ENCODE data around the gene ETV5.
"Not testable (repeated sequence)": the region's sequence is repeated elsewhere in the genome, so short reads cannot be mapped to it uniquely, and the experiment has no call there.

The ETV5 gene

DNA sequence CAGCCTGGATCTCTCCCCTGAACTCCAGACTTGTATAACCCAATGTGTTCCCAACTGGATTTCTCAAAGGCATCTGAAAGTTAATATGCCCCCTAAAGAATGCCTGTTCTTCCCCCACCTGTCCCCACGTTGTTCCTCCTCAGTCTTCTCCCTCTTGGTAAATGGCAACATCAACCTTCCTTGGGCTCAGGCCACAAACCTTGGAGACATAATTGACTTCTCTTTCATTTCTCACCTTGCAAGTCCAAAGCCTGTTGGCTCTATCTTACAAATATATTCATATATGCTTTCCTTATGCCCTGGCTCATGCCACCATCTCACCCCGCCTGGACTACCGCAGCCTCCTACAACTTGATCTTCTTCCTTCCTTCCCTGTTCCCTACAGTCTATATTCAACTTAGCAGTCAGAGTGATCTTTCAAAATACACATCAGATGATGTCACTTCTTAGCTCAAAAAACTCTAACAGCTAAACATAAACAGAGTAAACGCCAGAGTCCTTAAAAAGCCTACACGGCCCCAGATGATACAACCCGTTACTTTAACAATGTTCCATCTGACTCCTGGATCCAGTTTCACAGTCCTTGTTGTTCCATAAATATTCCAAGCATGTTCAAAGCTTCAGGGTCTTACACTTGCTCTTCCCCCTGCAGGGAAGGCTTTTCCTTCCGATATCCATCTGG is 66.2 kb downstream of the ETV5 start:
- DNase-seq (ENCODE audit: low spot score) = no peak
- TF ChIP-seq, protein P1, sequence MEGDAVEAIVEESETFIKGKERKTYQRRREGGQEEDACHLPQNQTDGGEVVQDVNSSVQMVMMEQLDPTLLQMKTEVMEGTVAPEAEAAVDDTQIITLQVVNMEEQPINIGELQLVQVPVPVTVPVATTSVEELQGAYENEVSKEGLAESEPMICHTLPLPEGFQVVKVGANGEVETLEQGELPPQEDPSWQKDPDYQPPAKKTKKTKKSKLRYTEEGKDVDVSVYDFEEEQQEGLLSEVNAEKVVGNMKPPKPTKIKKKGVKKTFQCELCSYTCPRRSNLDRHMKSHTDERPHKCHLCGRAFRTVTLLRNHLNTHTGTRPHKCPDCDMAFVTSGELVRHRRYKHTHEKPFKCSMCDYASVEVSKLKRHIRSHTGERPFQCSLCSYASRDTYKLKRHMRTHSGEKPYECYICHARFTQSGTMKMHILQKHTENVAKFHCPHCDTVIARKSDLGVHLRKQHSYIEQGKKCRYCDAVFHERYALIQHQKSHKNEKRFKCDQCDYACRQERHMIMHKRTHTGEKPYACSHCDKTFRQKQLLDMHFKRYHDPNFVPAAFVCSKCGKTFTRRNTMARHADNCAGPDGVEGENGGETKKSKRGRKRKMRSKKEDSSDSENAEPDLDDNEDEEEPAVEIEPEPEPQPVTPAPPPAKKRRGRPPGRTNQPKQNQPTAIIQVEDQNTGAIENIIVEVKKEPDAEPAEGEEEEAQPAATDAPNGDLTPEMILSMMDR (IDR thresholded peaks at IDR 0.05; ENCODE audit: extremely low read depth, missing control alignments) = no peak

DNA sequence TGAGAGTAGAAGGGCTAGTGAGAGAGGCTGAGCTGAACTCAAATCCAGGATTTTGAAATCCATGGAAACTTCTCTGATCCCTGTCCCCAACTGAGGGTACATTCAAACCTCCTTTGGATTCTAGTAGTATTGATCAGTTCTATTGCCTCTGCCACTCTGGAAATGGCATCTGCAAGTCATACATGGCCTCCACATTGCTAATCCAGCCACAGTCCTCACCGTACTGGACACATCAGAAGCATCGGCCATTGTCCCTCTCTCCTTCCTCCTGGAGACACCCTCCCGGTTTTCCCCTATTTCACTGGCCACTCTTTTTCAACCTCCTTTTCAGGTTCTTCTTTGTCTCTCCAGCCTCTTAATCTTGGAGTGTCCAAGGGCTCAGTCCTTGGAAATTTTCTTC is 66.9 kb downstream of the ETV5 start:
- DNase-seq (ENCODE audit: low spot score) = no peak
- TF ChIP-seq, protein P1 (IDR thresholded peaks at IDR 0.05; ENCODE audit: extremely low read depth, missing control alignments) = no peak

DNA sequence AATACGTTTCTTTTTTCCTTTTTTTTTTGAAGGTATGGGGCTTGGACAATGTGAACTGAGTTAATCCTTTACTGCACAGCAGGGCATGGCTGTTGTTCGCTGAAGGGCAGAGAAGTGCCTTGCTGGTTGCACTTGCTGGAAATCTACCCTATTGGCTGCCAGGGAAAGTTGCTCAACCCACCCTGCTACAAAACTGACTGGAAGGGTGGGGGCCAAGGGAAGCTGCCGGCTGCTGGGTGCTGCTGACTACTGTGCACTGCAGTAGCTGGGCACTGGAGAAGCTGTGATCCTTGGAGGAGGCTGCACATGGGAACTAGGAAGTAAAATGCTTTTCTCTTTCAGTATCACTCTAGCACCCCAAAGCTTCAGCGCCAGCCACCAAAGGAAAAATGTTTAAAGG is 70.5 kb downstream of the ETV5 start:
- DNase-seq (ENCODE audit: low spot score) = no peak
- TF ChIP-seq, protein P1 (IDR thresholded peaks at IDR 0.05; ENCODE audit: extremely low read depth, missing control alignments) = no peak

DNA sequence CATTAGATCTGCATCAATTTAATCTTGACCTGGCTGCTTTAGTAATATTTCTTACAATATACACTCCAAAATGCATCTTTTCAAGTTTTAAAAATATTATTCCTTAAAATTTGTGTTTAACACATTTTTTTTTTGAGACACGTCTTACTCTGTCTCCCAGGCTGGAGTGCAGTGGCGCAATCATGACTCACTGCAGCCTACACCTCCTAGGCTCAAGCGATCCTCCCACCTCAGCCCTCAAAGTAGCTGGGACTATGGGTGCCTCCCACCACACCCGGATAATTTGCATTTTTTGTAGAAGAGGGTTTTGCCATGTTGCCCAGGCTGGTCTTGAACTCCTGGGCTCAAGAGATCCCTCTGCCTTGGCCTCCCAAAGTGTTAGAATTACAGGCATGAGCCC is 73.6 kb downstream of the ETV5 start:
- DNase-seq (ENCODE audit: low spot score) = no peak

DNA sequence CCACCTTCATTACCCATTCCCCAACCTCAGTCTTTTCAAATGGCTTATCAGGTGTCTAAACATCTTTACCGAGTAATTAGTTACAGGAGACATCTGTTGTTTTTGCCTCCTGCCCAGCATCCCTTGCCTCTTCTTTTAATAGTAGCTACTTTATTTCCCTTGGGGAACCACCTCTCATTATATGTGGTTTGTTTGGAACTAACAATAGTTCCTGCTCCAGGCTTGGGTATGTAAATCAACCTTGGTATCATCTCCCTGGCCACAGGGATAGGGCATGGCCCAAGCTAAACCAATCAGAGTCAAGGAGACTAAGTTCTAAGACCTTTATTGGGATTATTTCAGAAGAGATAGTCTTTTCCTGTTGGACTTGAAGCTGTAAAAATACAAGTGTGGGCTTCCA is 76.6 kb downstream of the ETV5 start:
- TF ChIP-seq, protein P1 (IDR thresholded peaks at IDR 0.05; ENCODE audit: extremely low read depth, missing control alignments) = no peak
- no peak for DNase-seq (ENCODE audit: low spot score)

More for the DNA sequence above, 73.6 kb downstream of the ETV5 start:
- TF ChIP-seq, protein P1 (IDR thresholded peaks at IDR 0.05; ENCODE audit: extremely low read depth, missing control alignments) = no peak

DNA sequence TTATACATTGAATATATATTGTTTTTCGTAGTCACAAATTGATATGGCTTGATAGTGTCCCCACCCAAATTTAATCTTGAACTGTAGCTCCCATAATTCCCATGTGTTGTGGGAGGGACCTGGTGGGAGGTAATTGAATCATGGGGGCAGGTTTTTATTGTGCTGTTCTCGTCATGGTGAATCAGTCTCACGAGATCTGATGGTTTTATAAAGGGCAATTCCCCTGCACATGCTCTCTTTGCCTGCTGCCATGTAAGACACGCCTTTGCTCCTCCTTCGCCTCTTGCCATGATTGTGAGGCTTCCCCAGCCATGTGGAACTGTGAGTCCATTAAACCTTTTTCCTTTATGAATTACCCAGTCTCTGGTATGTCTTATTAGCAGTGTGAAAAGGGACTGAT is 82.9 kb downstream of the ETV5 start:
- not testable (repeated sequence) for DNase-seq (ENCODE audit: low spot score)

DNA sequence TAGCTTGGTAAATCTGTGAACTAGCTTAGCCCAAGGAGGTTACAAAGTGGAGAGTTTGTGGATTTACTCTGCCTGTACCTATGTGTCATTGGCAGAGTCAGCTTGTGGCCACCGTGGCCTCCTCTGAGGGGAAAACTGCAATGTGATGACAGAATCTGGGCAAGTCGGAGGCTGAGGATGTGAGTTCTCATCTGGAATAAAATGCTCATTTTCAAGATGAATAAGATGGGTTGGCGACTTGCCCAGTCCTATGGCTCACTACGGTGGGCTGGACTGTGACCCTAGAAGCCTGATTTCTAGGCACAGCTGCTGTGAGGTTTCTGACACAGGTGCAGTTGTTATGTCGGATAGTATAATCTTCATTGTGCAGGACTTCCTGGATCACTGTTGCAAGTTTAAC is 83.7 kb downstream of the ETV5 start:
- TF ChIP-seq, protein P1 (IDR thresholded peaks at IDR 0.05; ENCODE audit: extremely low read depth, missing control alignments) = no peak

DNA sequence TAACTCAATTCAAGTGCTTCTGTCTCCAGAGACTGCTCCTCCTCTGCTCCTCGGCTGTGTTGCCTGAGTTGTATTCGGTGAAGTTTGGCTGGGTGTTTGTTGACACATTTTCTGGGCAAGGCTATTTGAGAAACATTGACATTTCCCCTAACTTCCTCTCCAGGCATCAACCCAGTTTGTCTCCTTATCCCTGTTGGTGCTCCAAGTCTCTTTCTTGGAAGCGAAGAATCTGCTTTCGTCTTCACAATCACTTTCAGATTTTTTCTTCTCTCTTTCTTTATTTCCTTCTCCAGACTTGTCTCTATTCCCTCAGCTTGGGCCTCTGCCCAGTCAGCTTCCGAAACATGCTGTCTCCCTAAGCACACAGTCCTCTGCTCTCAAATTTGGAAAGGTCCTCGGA is 84.7 kb downstream of the ETV5 start:
- TF ChIP-seq, protein P1 (IDR thresholded peaks at IDR 0.05; ENCODE audit: extremely low read depth, missing control alignments) = no peak
- no peak for DNase-seq (ENCODE audit: low spot score)

More for the DNA sequence above, 83.7 kb downstream of the ETV5 start:
- no peak for DNase-seq (ENCODE audit: low spot score)

Data from GM20000 (cell line).